Hepatocyte (in vitro differentiated cells): ENCODE data around the gene SPSB1. TPM values are rescaled to one million over a fixed set of nuclear protein-coding genes. Genes with fewer than 3 reads are reported as not detected.

Experiments used
- DNase-seq: peaks from one replicate; pipeline ENCODE4 v3.0.0-alpha.2; 2016; ENCODE audit warnings: low spot score
- H2AFZ ChIP-seq: fragments of 200-600 bp; sonication (generic); 2 replicates; pipeline ENCODE4 v1.6.0; 2016; ENCODE audit warnings: antibody characterized with exemption, mild to moderate bottlenecking
- H3K27ac ChIP-seq: fragments of 200-600 bp; sonication (generic); 2 replicates; pipeline ENCODE4 v1.5.1; 2016; ENCODE audit warnings: mild to moderate bottlenecking
- H3K27me3 ChIP-seq: fragments of 200-600 bp; sonication (generic); 2 replicates; pipeline ENCODE4 v1.6.1; 2016
- H3K36me3 ChIP-seq: fragments of 200-600 bp; sonication (generic); replicated peaks from 2 replicates; pipeline ENCODE4 v1.5.1; 2016; ENCODE audit warnings: low read depth; ENCODE audit not compliant: insufficient read depth
- H3K4me1 ChIP-seq: fragments of 200-600 bp; sonication (generic); 2 replicates; pipeline ENCODE4 v1.5.1; 2016; ENCODE audit warnings: mild to moderate bottlenecking, moderate library complexity; ENCODE audit not compliant: insufficient read depth
- H3K4me2 ChIP-seq: fragments of 200-600 bp; sonication (generic); 2 replicates; pipeline ENCODE4 v1.6.0; 2016
- H3K4me3 ChIP-seq: fragments of 200-600 bp; sonication (generic); 2 replicates; pipeline ENCODE4 v1.5.1; 2016; ENCODE audit warnings: mild to moderate bottlenecking
- H3K79me2 ChIP-seq: fragments of 200-600 bp; sonication (generic); 2 replicates; pipeline ENCODE4 v1.6.0; 2017; ENCODE audit warnings: mild to moderate bottlenecking
- H3K9me2 ChIP-seq: fragments of 200-600 bp; sonication (generic); replicated peaks from 2 replicates; pipeline ENCODE4 v1.6.0; 2017; ENCODE audit warnings: mild to moderate bottlenecking; ENCODE audit not compliant: insufficient read depth
- H3K9me3 ChIP-seq: fragments of 200-600 bp; sonication (generic); 2 replicates; pipeline ENCODE4 v1.5.1; 2016; ENCODE audit warnings: low read depth, mild to moderate bottlenecking
- H4K20me1 ChIP-seq: fragments of 200-600 bp; sonication (generic); 2 replicates; pipeline ENCODE4 v1.6.0; 2016; ENCODE audit warnings: mild to moderate bottlenecking; ENCODE audit not compliant: insufficient read depth, poor library complexity, severe bottlenecking
- CTCF ChIP-seq: fragments of 200-600 bp; sonication (generic); IDR thresholded peaks from 2 replicates; pipeline ENCODE4 v1.5.1; 2016; ENCODE audit warnings: antibody characterized with exemption, mild to moderate bottlenecking; ENCODE audit not compliant: poor library complexity
- EZH2 ChIP-seq: fragments of 200-600 bp; sonication (generic); IDR thresholded peaks from 2 replicates; pipeline ENCODE4 v1.6.1; 2016; ENCODE audit warnings: antibody characterized with exemption, mild to moderate bottlenecking, borderline replicate concordance
- EZH2phosphoT487 ChIP-seq: fragments of 200-600 bp; sonication (generic); IDR thresholded peaks from one replicate; pipeline ENCODE4 v1.6.1; 2018; ENCODE audit warnings: antibody characterized with exemption, mild to moderate bottlenecking, low read depth, moderate library complexity; ENCODE audit not compliant: unreplicated experiment, severe bottlenecking
- WGBS: methylation state at CpG from one replicate; pipeline ENCODE4 v1.1.6; 2016; ENCODE audit warnings: low lambda C conversion rate; ENCODE audit errors: missing lambda C conversion rate; 5-methylcytosine and 5-hydroxymethylcytosine counted together
- polyA plus RNA-seq: library from polyadenylated mRNA; unstranded; fragments of >200 nt; fragmentation: Nextera tagmentation; extraction: Ambion mirVana; gene quantifications from 2 replicates; pipeline ENCODE4 v1.2.1, GENCODE V29; 2016
- total RNA-seq: library from RNA; depleted of rRNA; stranded (reverse); fragments of >200 nt; gene quantifications from 2 replicates; pipeline ENCODE4 v1.2.3, GENCODE V29; 2014

SPSB1 gene
- total RNA-seq (61.3 and 66.9 TPM in 2 replicates), polyA plus RNA-seq (75.3 and 102 TPM in 2 replicates)

- Histone ChIP-seq H3K27ac (peak within 1 kb of the TSS; percentile 89), H3K36me3 (no peaks in the 10 kb centered on the region), H3K9me2 (no peaks in the 10 kb centered on the region), H4K20me1 (peaks cover 38% of the 10 kb centered on the region), H3K4me3 (peak within 1 kb of the TSS; percentile 98), H3K9me3 (no peaks in the 10 kb centered on the region), H3K79me2 (peaks cover 44% of the 10 kb centered on the region), H2AFZ (peak within 1 kb of the TSS; percentile 62), H3K27me3 (no peaks in the 10 kb centered on the region), H3K4me2 (peak within 1 kb of the TSS; percentile 95), H3K4me1 (peaks cover 33% of the 10 kb centered on the region)
- peak; percentile 92 for DNase-seq
- TF ChIP-seq CTCF (no peak), EZH2 (no peak), EZH2phosphoT487 (no peak)
- WGBS = 3% methylated on average over 26 of the region's 119 CpGs
Observed at GRCh38 chr1:9292361-9293240, at the start of gene SPSB1. TSS of gene SPSB1 (plus strand) at chr1:9292894. CDS start at chr1:9355892, 62,998 bp downstream.

GRCh38 chr1:9243066-9243739 lies 49.5 kb upstream of the SPSB1 start:
- H3K9me2 ChIP-seq = no peaks in the 10 kb centered on the region
- H3K79me2 ChIP-seq = peaks cover 47% of the 10 kb centered on the region
- H3K4me1 ChIP-seq = peaks cover 37% of the 10 kb centered on the region
- H3K9me3 ChIP-seq = no peaks in the 10 kb centered on the region
- TF ChIP-seq EZH2phosphoT487 (no peak), EZH2 (no peak), CTCF (no peak)
- H3K4me3 ChIP-seq = no peak overlapping the region
- no peak for DNase-seq
- H2AFZ ChIP-seq = no peak overlapping the region
- H4K20me1 ChIP-seq = no peaks in the 10 kb centered on the region
- H3K27me3 ChIP-seq = no peaks in the 10 kb centered on the region
- peak overlapping the region; percentile 76 for H3K27ac ChIP-seq
- WGBS = 91% methylated on average over 9 of the region's 9 CpGs
- peak overlapping the region; percentile 44 for H3K4me2 ChIP-seq
- H3K36me3 ChIP-seq = no peaks in the 10 kb centered on the region

- H3K4me1 ChIP-seq = peaks cover 36% of the 10 kb centered on the region
- no peaks in the 10 kb centered on the region for H4K20me1 ChIP-seq
- H2AFZ ChIP-seq = no peak overlapping the region
- H3K9me2 ChIP-seq = no peaks in the 10 kb centered on the region
- WGBS = 91% methylated on average over 9 of the region's 9 CpGs
- peaks cover 38% of the 10 kb centered on the region for H3K79me2 ChIP-seq
- TF ChIP-seq CTCF = no peak
- no peak for TF ChIP-seq EZH2
- no peak for TF ChIP-seq EZH2phosphoT487
- no peak overlapping the region for H3K4me2 ChIP-seq
- H3K27me3 ChIP-seq = no peaks in the 10 kb centered on the region
- H3K9me3 ChIP-seq = no peaks in the 10 kb centered on the region
- DNase-seq = no peak
- no peak overlapping the region for H3K27ac ChIP-seq
- H3K4me3 ChIP-seq = no peak overlapping the region
- no peaks in the 10 kb centered on the region for H3K36me3 ChIP-seq
Observed at GRCh38 chr1:9244501-9245229, 48.0 kb upstream of the SPSB1 start.
